Adrenal gland (tissue), 12 donors: ENCODE data around the gene PCED1B. TPM values are rescaled to one million over a fixed set of nuclear protein-coding genes. Genes with fewer than 3 reads are reported as not detected.
"Not testable (repeated sequence)": the region's sequence is repeated elsewhere in the genome, so short reads cannot be mapped to it uniquely, and the experiment has no call there.

Experiments used
- DNase-seq, 7 donors: peaks; one replicate each; pipeline ENCODE4 v3.0.0-alpha.2; 2019 to 2020
- H3K27ac ChIP-seq, 5 donors: fragments of 200-600 bp; sonication (generic) in 4 of 5; 1 replicate in 3 of 5; 2 replicates in 2 of 5; pipeline versions ENCODE4 v1.5.1 to v1.8.0; 2016 to 2020; ENCODE audit warnings: mild to moderate bottlenecking in 1 of 5
- H3K27me3 ChIP-seq: fragments of 200-600 bp; 2 replicates; pipeline ENCODE4 v1.8.0; 2021
- H3K36me3 ChIP-seq, 2 donors: fragments of 200-600 bp; replicated peaks in 1 of 2; 1 replicate in 1 of 2; 2 replicates in 1 of 2; pipeline versions ENCODE4 v1.5.1 to v1.8.0; 2018 to 2022
- H3K4me1 ChIP-seq, 2 donors: fragments of 200-600 bp; replicated peaks in 1 of 2; 1 replicate in 1 of 2; 2 replicates in 1 of 2; pipeline versions ENCODE4 v1.5.1 to v1.8.0; 2018 to 2021
- H3K4me3 ChIP-seq, 4 donors: fragments of 200-600 bp; sonication (generic) in 3 of 4; one replicate each; pipeline ENCODE4 v1.5.1; 2016 to 2018
- H3K9me3 ChIP-seq, 3 donors: fragments of 200-600 bp; sonication (generic) in 1 of 3; replicated peaks in 1 of 3; 1 replicate in 2 of 3; 2 replicates in 1 of 3; pipeline versions ENCODE4 v1.5.1 to v1.8.0; 2016 to 2021
- POLR2A ChIP-seq, 2 donors: fragments of 450-650 bp; IDR thresholded peaks; one replicate each; pipeline ENCODE4 v1.6.1; 2017; ENCODE audit warnings: antibody characterized with exemption in 2 of 2, mild to moderate bottlenecking in 2 of 2, moderate library complexity in 1 of 2
- WGBS, 4 donors: extraction: QIAGEN DNeasy Blood & Tissue Kit in 2 of 4; methylation state at CpG; one replicate each; pipeline versions ENCODE4 v1.1.5 to v1.1.7; 2013 to 2017; 5-methylcytosine and 5-hydroxymethylcytosine counted together
- intact Hi-C, 2 donors: fragments of 100-400 bp; cut with DNase I; formaldehyde crosslinking; loops; one replicate each; pipeline versions ENCODE4 v1.14.1 to v1.15.0; 2022 to 2023
- polyA plus RNA-seq, 3 donors: library from polyadenylated mRNA; stranded (reverse); fragments of 200-250 nt in 2 of 3; fragments of 350-450 nt in 1 of 3; fragmentation: Illumina TruSeq in 1 of 3; extraction: RNeasy Lipid Tissue Mini Kit (QIAGEN cat#74804) in 1 of 3; gene quantifications; one replicate each; pipeline ENCODE4 v1.2.3, GENCODE V29; 2013 to 2014
- total RNA-seq, 9 donors: library from RNA; depleted of rRNA in 4 of 9; stranded (reverse); fragments of >200 nt in 4 of 9; fragments of 120-200 nt in 1 of 9; fragmentation: NEBNext Ultra II Directional in 1 of 9; extraction: Animal tissue kit (Norgen Biotek cat#: 25700) in 1 of 9; gene quantifications; one replicate each; pipeline versions ENCODE4 v1.1.0 to v1.2.4, GENCODE V29; 2013 to 2023
- TF ChIP-seq, protein P1 (sequence below), 6 experiments: fragments of 450-650 bp in 4 of 6; fragments of 200-600 bp in 2 of 6; sonication (generic) in 1 of 6; IDR thresholded peaks; 1 replicate in 5 of 6; 2 replicates in 1 of 6; pipeline versions ENCODE4 v1.5.1 to v1.8.0; 2016 to 2021; ENCODE audit warnings: antibody characterized with exemption in 6 of 6, mild to moderate bottlenecking in 2 of 6, moderate library complexity in 1 of 6
- donor health status: healthy with polysubstance abuse.
- donor health status: Bipolar disorder and iron deficiency.
- donor health status: DM: yes; HTN: yes; CAD: no.
- donor health status: DM: no; HTN: no; CAD: no.
- donor health status: DM: no; HTN: no; CAD: no.
- donor health status: DM: yes; HTN: yes; CAD: no.

The PCED1B gene
- total and polyA plus RNA-seq, 12 donors: 8.0 to 110 (median 39.9) TPM

DNA sequence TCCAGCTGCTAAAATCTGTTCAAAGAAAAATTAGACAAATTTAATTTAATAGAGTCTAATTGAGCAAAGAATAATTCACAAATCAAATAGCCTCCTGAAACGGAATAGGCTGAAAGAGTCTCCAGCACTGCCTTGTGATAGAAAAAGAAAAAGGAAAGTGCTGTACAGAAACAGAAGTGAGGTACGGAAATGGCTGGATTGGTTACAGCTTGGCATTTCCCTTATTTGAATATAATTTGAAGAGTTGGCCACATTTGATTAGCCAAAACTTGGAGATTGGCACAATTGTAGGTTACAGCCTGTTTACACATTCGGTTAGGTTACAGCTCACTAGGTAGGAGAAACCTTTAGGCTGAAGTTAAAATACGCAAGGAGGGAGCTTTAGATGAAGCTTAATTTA lies 24.8 kb upstream of the PCED1B start:
- 75 to 94% (median 89%) methylated on average over 4 of the region's 4 CpGs for WGBS, 4 donors
- Histone ChIP-seq H3K27ac (no peak overlapping the region), H3K4me3 (no peak overlapping the region), H3K27me3 (no peaks in the 10 kb centered on the region), H3K36me3 (no peaks in the 10 kb centered on the region), H3K4me1 (peaks cover 0 to 4% of the 10 kb centered on the region in 2 donors), H3K9me3 (peaks cover 0 to 11% (median 0%) of the 10 kb centered on the region in 3 donors)
- intact Hi-C loops: no loop called here
- no peak for DNase-seq
- TF ChIP-seq, protein P1, sequence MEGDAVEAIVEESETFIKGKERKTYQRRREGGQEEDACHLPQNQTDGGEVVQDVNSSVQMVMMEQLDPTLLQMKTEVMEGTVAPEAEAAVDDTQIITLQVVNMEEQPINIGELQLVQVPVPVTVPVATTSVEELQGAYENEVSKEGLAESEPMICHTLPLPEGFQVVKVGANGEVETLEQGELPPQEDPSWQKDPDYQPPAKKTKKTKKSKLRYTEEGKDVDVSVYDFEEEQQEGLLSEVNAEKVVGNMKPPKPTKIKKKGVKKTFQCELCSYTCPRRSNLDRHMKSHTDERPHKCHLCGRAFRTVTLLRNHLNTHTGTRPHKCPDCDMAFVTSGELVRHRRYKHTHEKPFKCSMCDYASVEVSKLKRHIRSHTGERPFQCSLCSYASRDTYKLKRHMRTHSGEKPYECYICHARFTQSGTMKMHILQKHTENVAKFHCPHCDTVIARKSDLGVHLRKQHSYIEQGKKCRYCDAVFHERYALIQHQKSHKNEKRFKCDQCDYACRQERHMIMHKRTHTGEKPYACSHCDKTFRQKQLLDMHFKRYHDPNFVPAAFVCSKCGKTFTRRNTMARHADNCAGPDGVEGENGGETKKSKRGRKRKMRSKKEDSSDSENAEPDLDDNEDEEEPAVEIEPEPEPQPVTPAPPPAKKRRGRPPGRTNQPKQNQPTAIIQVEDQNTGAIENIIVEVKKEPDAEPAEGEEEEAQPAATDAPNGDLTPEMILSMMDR (IDR thresholded peaks at IDR 0.05): no peak
- TF ChIP-seq POLR2A (IDR thresholded peaks at IDR 0.05): no peak

DNA sequence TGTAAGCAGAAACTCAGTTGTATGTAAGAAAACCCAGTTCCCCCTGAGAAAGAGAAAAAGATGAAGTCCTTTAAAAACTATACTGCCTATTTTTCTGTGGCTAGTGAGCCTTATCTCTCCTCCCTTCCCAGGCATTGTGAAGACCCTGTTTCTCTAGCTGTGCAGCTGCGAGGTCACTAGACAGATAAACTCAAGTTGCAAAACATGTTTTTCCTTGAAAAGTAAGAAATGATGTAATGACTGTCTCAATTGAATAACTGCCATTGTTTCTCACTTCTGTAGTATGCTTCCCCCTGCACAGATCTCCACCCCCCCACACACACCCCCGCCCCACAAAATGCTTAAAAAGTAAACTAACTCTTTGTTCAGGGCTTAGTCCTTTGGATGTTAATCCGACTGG lies 23.6 kb upstream of the PCED1B start:
- intact Hi-C loops: not testable (repeated sequence)

DNA sequence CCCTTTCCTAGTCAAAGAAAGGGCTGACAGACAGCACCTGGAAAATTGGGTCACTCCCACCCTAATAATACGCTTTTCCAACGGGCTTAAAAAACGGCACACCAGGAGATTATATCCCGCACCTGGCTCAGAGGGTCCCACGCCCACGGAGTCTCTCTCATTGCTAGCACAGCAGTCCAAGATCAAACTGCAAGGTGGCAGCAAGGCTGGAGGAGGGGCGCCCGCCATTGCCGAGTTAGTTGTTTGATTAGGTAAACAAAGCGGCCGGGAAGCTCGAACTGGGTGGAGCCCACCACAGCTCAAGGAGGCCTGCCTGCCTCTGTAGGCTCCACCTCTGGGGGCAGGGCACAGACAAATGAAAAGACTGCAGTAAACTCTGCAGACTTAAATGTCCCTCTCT lies 22.5 kb upstream of the PCED1B start:
- H3K9me3 ChIP-seq, H3K4me1 ChIP-seq, DNase-seq, H3K4me3 ChIP-seq, H3K27ac ChIP-seq, H3K36me3 ChIP-seq, intact Hi-C loops, H3K27me3 ChIP-seq: not testable (repeated sequence)
- WGBS, 4 donors: 87 to 95% (median 90%) methylated on average over 8 to 12 of the region's 12 CpGs

More for the DNA sequence above, 23.6 kb upstream of the PCED1B start:
- not testable (repeated sequence) for H3K27me3 ChIP-seq, H3K4me1 ChIP-seq, H3K4me3 ChIP-seq, H3K27ac ChIP-seq, H3K36me3 ChIP-seq, H3K9me3 ChIP-seq
- 45 to 59% (median 54%) methylated on average over 3 of the region's 3 CpGs for WGBS, 4 donors
- DNase-seq: peak in 1 of 7 donors; percentile 33

DNA sequence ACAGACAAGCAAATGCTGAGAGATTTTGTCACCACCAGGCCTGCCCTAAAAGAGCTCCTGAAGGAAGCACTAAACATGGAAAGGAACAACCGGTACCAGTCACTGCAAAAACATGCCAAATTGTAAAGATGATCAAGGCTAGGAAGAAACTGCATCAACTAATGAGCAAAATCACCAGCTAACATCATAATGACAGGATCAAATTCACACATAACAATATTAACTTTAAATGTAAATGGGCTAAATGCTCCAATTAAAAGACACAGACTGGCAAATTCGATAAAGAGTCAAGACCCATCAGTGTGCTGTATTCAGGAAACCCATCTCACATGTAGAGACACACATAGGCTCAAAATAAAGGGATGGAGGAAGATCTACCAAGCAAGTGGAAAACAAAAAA lies 20.8 kb upstream of the PCED1B start:
- 81 to 100% (median 90%) methylated on average over 2 of the region's 2 CpGs for WGBS, 4 donors
- H3K4me1 ChIP-seq, H3K36me3 ChIP-seq, H3K4me3 ChIP-seq, H3K27me3 ChIP-seq, H3K27ac ChIP-seq, DNase-seq, H3K9me3 ChIP-seq, intact Hi-C loops: not testable (repeated sequence)

DNA sequence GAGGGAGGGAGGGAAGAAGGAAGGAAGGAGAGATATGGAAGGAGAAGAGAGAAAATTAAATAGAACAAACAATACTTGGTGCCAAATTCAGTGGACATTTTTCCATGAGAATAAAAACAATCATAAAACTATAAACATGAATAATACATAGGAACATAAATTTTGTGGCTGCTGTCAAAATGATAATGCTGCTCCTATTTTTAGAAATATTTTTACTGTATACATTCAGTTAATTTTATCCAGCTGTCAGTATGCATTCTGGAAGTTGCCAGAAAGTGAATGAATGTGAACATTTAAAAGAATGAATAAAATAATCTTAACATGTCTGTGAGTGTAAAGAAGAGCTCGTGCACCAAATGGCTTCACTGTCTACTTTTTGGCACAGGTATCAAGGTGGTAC lies 13.9 kb upstream of the PCED1B start:
- peak overlapping the region in 2 of 5 donors; percentile 45 to 68 for H3K27ac ChIP-seq
- no peaks in the 10 kb centered on the region for H3K9me3 ChIP-seq
- no peaks in the 10 kb centered on the region for H3K36me3 ChIP-seq
- H3K4me1 ChIP-seq: peaks cover 12 to 24% of the 10 kb centered on the region in 2 donors
- no peaks in the 10 kb centered on the region for H3K27me3 ChIP-seq
- DNase-seq: no peak
- intact Hi-C loops: no loop called here
- TF ChIP-seq, protein P1 (IDR thresholded peaks at IDR 0.05): no peak
- no peak for TF ChIP-seq POLR2A (IDR thresholded peaks at IDR 0.05)
- whole genome bisulfite sequencing, 4 donors: 76 to 91% (median 85%) methylated on average over 1 of the region's 1 CpG
- H3K4me3 ChIP-seq: no peak overlapping the region

DNA sequence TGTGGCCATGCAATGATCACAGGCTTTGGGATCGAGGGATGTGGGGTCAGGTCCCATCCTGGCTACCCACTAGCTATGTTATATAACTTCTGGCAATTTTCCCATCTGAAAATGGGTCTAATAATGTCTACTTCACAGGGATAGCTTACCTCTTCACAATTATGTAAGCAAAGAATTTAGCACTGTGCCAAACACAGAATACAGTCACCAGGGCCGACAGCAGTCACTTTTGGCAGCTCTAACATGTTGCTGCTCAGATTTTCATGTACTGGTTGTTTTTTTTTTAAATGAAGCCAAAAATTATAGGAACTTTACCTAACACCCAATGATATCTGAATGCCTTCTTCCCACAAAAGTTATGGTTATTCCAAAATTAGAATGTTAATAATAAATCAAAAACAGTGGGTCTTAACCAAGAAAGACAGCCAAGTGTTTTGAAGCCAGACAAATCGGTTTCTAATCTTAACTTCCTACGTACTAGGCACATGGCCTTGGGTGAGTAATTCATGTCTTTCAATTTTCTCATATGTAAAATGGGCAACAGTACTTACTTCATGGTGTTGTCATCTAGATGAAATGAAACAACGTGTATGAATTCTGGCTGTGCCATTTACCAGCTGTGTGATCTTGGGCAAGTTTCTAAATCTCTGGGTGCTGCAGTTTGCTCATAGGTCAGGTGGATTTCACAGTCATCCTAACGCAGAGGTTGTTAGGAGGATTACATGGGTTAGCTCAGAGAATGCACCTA lies 13.0 kb upstream of the PCED1B start:
- Histone ChIP-seq H3K27ac (peak overlapping the region; percentile 42 to 83 (median 56)), H3K9me3 (no peaks in the 10 kb centered on the region), H3K4me1 (peaks cover 12 to 24% of the 10 kb centered on the region in 2 donors), H3K4me3 (no peak overlapping the region), H3K27me3 (no peaks in the 10 kb centered on the region), H3K36me3 (no peaks in the 10 kb centered on the region)
- peak in 6 of 7 donors; percentile 40 to 64 (median 54) for DNase-seq
- WGBS, 4 donors: 34 to 42% (median 39%) methylated on average over 6 of the region's 6 CpGs
- TF ChIP-seq, protein P1 (IDR thresholded peaks at IDR 0.05): no peak
- no peak for TF ChIP-seq POLR2A (IDR thresholded peaks at IDR 0.05)
- intact Hi-C loops: no loop called here
